AG04449 (cell line): ENCODE measurements around the gene THEMIS.

ENCODE experiments used
- CTCF ChIA-PET: fragments of 350-600 bp; formaldehyde crosslinking; extraction: SDS; loops from one replicate; lab custom pipeline; 2021; ENCODE audit warnings: antibody characterized with exemption; lab: Yijun Ruan, JAX
- POLR2A ChIA-PET: fragments of 400-600, 350-600 bp; formaldehyde crosslinking; extraction: SDS; loops from one replicate; lab custom pipeline; 2020; ENCODE audit warnings: antibody characterized with exemption, inconsistent platforms; lab: Yijun Ruan, JAX
- DNase-seq: peaks from one replicate; pipeline ENCODE4 v3.0.0-alpha.2; 2010; ENCODE audit warnings: low read depth, low spot score
- H3K4me3 ChIP-seq: 2 replicates; pipeline ENCODE4 v1.5.1; 2011; ENCODE audit warnings: low read depth, mild to moderate bottlenecking, control low read depth, low read length
- TF ChIP-seq, protein P1 (sequence below): IDR thresholded peaks from one replicate; pipeline ENCODE4 v1.5.1; 2011; ENCODE audit warnings: mild to moderate bottlenecking, moderate library complexity, low read length, control low read depth, inconsistent platforms; ENCODE audit not compliant: insufficient read depth; ENCODE audit errors: missing control alignments

The THEMIS gene

DNA sequence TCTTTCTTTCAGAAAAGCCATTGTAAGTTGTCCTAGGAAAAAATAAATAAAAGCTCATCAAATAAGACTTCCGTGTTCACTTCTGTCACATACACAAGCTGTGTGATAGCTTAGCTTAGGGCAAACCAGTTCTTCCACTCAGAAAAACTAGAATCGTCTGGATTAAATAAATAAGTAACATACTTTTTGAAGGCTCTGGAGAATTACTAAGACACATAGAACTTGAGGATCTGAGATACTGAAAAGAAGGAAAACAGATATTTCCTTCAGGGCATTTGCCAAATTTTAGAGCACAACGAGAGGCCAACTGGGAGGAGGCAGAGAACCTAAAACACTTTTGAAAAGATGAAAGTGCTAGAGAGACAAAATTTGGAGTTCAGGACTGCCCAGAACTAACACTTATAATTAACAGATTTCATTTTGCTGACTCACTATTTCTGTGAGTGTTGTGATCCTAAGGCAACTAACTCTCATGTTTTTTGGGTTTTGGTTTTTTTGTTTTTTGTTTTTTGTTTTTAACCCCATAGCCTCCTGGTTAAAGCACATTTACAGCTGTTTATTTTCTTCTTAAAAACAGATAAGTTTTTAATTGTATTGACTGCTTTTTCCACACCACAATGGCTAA lies 38.7 kb upstream of the THEMIS start:
- ChIA-PET POLR2A (no interaction called here), CTCF (no interaction called here)
- no peak overlapping the region for H3K4me3 ChIP-seq
- no peak for DNase-seq
- TF ChIP-seq, protein P1, sequence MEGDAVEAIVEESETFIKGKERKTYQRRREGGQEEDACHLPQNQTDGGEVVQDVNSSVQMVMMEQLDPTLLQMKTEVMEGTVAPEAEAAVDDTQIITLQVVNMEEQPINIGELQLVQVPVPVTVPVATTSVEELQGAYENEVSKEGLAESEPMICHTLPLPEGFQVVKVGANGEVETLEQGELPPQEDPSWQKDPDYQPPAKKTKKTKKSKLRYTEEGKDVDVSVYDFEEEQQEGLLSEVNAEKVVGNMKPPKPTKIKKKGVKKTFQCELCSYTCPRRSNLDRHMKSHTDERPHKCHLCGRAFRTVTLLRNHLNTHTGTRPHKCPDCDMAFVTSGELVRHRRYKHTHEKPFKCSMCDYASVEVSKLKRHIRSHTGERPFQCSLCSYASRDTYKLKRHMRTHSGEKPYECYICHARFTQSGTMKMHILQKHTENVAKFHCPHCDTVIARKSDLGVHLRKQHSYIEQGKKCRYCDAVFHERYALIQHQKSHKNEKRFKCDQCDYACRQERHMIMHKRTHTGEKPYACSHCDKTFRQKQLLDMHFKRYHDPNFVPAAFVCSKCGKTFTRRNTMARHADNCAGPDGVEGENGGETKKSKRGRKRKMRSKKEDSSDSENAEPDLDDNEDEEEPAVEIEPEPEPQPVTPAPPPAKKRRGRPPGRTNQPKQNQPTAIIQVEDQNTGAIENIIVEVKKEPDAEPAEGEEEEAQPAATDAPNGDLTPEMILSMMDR: no peak

DNA sequence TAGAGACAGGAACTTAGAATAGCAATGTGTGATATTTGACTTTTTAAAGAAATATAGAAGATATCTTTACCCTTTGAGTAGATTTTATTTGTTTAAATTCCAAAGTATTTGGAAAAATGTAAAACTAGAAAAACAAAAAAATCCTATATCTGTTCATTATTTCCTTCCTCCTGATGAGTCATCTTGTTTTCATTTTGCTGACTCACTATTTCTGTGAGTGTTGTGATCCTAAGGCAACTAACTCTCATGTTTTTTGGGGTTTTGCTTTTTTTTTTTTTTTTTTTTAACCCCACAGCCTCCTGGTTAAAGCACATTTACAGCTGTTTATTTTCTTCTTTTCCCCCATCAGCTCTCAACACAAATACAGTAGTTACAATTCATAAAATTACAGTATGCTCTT lies 37.8 kb upstream of the THEMIS start:
- ChIA-PET POLR2A (interaction anchor here (0.6 kb wide), 1 partner anchor 294 kb away, joined by 3 read pairs; no protein-coding TSS in a partner anchor), CTCF (no interaction called here)
- DNase-seq: no peak
- TF ChIP-seq, protein P1: no peak
- no peak overlapping the region for H3K4me3 ChIP-seq

GRCh38 chr6:127937747-127938146 lies 36.9 kb upstream of the THEMIS start:
- CTCF ChIA-PET: no interaction called here
- no peak for DNase-seq
- TF ChIP-seq, protein P1: no peak
- H3K4me3 ChIP-seq: no peak overlapping the region
- POLR2A ChIA-PET: no interaction called here

DNA sequence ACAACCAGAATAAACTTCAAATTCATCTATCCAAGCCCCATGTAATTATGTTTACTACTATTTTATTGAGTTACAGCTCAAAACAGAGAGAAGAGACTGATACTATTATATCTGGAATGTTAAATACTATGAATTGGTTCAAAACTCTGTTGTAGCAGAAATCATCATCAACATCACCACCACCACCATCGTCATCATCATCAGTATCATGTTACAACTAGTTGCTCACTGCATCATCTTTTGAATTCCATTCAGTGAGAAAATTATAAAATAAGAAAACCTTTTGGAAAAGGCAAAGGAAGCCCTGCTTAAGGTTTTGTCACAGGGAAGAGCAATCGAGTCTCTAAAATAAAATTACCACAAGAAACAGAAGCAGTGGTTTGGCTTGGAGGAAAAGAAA lies 36.2 kb upstream of the THEMIS start:
- ChIA-PET POLR2A (no interaction called here), CTCF (no interaction called here)
- TF ChIP-seq, protein P1: no peak

GRCh38 chr6:127934956-127935355 lies 34.1 kb upstream of the THEMIS start:
- ChIA-PET CTCF (interaction anchor here (0.7 kb wide), 1 partner anchor 28 kb away, joined by 3 read pairs; no protein-coding TSS in a partner anchor), POLR2A (no interaction called here)
- TF ChIP-seq, protein P1: no peak
- no peak for DNase-seq
- H3K4me3 ChIP-seq: no peak overlapping the region

More for the DNA sequence above, 36.2 kb upstream of the THEMIS start:
- DNase-seq: no peak
- H3K4me3 ChIP-seq: no peak overlapping the region

GRCh38 chr6:127933852-127934840 lies 33.3 kb upstream of the THEMIS start:
- ChIA-PET CTCF (interaction anchor here (0.7 kb wide), 1 partner anchor 27 kb away, joined by 3 read pairs; no protein-coding TSS in a partner anchor), POLR2A (no interaction called here)
- no peak overlapping the region for H3K4me3 ChIP-seq
- TF ChIP-seq, protein P1: no peak
- no peak for DNase-seq
